Panc1 (cell line): ENCODE measurements around the gene ANO9. TPM values are rescaled to one million over a fixed set of nuclear protein-coding genes. Genes with fewer than 3 reads are reported as not detected.
A peak's percentile ranks its signal among the peaks of the same experiment; 100 is the strongest.

ENCODE experiments used
- ATAC-seq: fragments of 200-7000 bp; cut with Tn5 transposase; 2 replicates; pipeline ENCODE4 v1.9.1; 2020; ENCODE audit warnings: mild to moderate bottlenecking, moderate library complexity
- BruUV-seq: library from RNA; stranded (reverse); fragments of 400-500 nt; replicated peaks from 2 replicates; lab custom pipeline; 2021; lab: Mats Ljungman, UMichigan
- CTCF ChIA-PET: fragments of 300-600 bp; sonication (Branson Sonifier 250); formaldehyde crosslinking; loops from one replicate; lab custom pipeline; 2022; ENCODE audit warnings: antibody characterized with exemption; lab: Charles Lee
- POLR2A ChIA-PET: fragments of 300-600 bp; sonication (Branson Sonifier 250); formaldehyde crosslinking; loops from one replicate; lab custom pipeline; 2022; ENCODE audit warnings: antibody characterized with exemption; lab: Charles Lee
- DNase-seq: peaks from one replicate; pipeline ENCODE4 v3.0.0-alpha.2; 2010; ENCODE audit warnings: low read depth, low spot score
- H3K27ac ChIP-seq: 2 replicates; pipeline ENCODE4 v1.5.1; 2011; ENCODE audit warnings: mild to moderate bottlenecking, low read length, inconsistent platforms
- H3K27me3 ChIP-seq: fragments of 200-500 bp; sonication (Bioruptor generic); 2 replicates; pipeline ENCODE4 v1.6.0; 2014; ENCODE audit warnings: low read length, inconsistent platforms; ENCODE audit not compliant: control insufficient read depth, insufficient read depth
- H3K36me3 ChIP-seq: fragments of 200-500 bp; sonication (Bioruptor generic); 2 replicates; pipeline ENCODE4 v1.5.1; 2014; ENCODE audit warnings: inconsistent platforms, mild to moderate bottlenecking, low read length, moderate library complexity; ENCODE audit not compliant: control insufficient read depth, insufficient read depth
- H3K4me1 ChIP-seq: 2 replicates; pipeline ENCODE4 v1.5.1; 2011; ENCODE audit warnings: inconsistent platforms, mild to moderate bottlenecking, low read length, moderate library complexity; ENCODE audit not compliant: control insufficient read depth, insufficient read depth
- H3K4me3 ChIP-seq, 2 experiments: 2 replicates each; pipeline ENCODE4 v1.5.1; 2011 to 2012; ENCODE audit warnings: low read depth in 2 of 2, low read length in 2 of 2, mild to moderate bottlenecking in 2 of 2, inconsistent platforms in 1 of 2, moderate library complexity in 1 of 2
- H3K9me3 ChIP-seq: fragments of 200-500 bp; sonication (Bioruptor generic); 2 replicates; pipeline ENCODE4 v1.5.1; 2014; ENCODE audit warnings: low read depth, mild to moderate bottlenecking, inconsistent platforms, low read length, moderate library complexity; ENCODE audit not compliant: control insufficient read depth, insufficient read depth
- CTCF ChIP-seq: fragments of 450-650 bp; IDR thresholded peaks from 2 replicates; pipeline ENCODE4 v1.5.1; 2017; ENCODE audit warnings: mild to moderate bottlenecking
- POLR2AphosphoS5 ChIP-seq: IDR thresholded peaks from 2 replicates; pipeline ENCODE4 v1.6.1; 2012; ENCODE audit warnings: mild to moderate bottlenecking, low read depth, low read length, moderate library complexity
- REST ChIP-seq, 2 experiments: IDR thresholded peaks; 2 replicates each; pipeline ENCODE4 v1.6.1; 2011 to 2012; ENCODE audit warnings: low read depth in 2 of 2, control low read depth in 1 of 2, low read length in 1 of 2, mild to moderate bottlenecking in 1 of 2, moderate library complexity in 1 of 2; ENCODE audit not compliant: insufficient read depth in 1 of 2
- SIN3A ChIP-seq: IDR thresholded peaks from 2 replicates; pipeline ENCODE4 v1.6.1; 2012; ENCODE audit warnings: low read depth, mild to moderate bottlenecking, low read length, moderate library complexity, borderline replicate concordance; ENCODE audit not compliant: insufficient read depth
- TCF7L2 ChIP-seq: IDR thresholded peaks from 2 replicates; pipeline ENCODE4 v1.6.1; 2011; ENCODE audit warnings: mild to moderate bottlenecking, low read depth, low read length, inconsistent platforms
- in situ Hi-C: cut with HindIII; loops from 2 replicates; pipeline ENCODE4 v1.10.0; 2016; ENCODE audit warnings: low sequenced_read_pairs, low pct_unique_long_range_greater_than_20kb
- intact Hi-C: fragments of 100-400 bp; cut with micrococcal nuclease; formaldehyde crosslinking; loops from one replicate; pipeline ENCODE4 v1.10.0; 2022; ENCODE audit not compliant: unreplicated experiment
- total RNA-seq: library from RNA; stranded (reverse); gene quantifications from one replicate; pipeline ENCODE4 v1.2.1, GENCODE V29; 2021; ENCODE audit not compliant: unreplicated experiment

ANO9 gene
- total RNA-seq, 1 experiment from 2014 or later = 61.4 TPM

DNA sequence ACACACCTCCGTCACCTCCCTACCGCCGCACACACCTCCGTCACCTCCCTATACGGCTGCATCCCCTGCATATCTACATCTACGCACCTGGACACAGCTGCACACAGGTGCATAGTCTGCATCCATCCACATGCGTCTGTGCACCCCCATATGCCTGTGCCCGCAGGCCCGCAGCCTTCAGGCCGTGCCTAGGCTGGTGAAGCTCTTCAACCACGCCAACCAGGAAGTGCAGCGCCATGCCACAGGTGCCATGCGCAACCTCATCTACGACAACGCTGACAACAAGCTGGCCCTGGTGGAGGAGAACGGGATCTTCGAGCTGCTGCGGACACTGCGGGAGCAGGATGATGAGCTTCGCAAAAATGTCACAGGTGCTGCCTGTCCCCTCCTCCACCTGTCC lies 43.0 kb downstream of the ANO9 start:
- H3K36me3 ChIP-seq = no peaks in the 10 kb centered on the region
- H3K4me3 ChIP-seq = no peak overlapping the region
- no TSS peak for BruUV-seq
- no peaks in the 10 kb centered on the region for H3K9me3 ChIP-seq
- H3K4me1 ChIP-seq = peaks cover 30% of the 10 kb centered on the region
- in situ Hi-C loops = no loop called here
- ChIA-PET POLR2A (interaction anchor here (0.5 to 0.7 kb wide), 2 partner anchors 9 to 43 kb away, joined by 6 to 15 read pairs; no protein-coding TSS in a partner anchor), CTCF (interaction anchor here (0.5 to 0.9 kb wide), 3 partner anchors 23 to 135 kb away, joined by 3 to 7 read pairs (median 4); no protein-coding TSS in a partner anchor)
- intact Hi-C loops = no loop called here
- DNase-seq (no peak), ATAC-seq (no peak)
- H3K27ac ChIP-seq = no peak overlapping the region
- TF ChIP-seq CTCF = no peak
- TF ChIP-seq TCF7L2 = no peak
- no peak for TF ChIP-seq REST (IDR thresholded peaks at IDR 0.05; ENCODE audit: insufficient read depth in 1 of 2, low read depth in 2 of 2, low read length in 1 of 2)
- no peak for TF ChIP-seq POLR2AphosphoS5
- no peak for TF ChIP-seq SIN3A
- no peaks in the 10 kb centered on the region for H3K27me3 ChIP-seq

DNA sequence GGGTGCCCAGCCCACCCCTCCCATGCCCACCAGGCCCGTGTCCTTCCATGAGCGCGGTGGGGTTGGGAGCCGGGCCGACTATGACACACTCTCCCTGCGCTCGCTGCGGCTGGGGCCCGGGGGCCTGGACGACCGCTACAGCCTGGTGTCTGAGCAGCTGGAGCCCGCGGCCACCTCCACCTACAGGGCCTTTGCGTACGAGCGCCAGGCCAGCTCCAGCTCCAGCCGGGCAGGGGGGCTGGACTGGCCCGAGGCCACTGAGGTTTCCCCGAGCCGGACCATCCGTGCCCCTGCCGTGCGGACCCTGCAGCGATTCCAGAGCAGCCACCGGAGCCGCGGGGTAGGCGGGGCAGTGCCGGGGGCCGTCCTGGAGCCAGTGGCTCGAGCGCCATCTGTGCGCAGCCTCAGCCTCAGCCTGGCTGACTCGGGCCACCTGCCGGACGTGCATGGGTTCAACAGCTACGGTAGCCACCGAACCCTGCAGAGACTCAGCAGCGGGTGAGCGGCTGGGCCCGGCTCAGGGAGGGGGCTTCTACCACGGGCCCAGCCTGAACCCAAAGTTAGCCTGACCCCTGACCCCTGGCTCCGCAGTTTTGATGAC lies 44.8 kb downstream of the ANO9 start:
- no peak for DNase-seq
- no peaks in the 10 kb centered on the region for H3K36me3 ChIP-seq
- H3K4me3 ChIP-seq = peak overlapping the region in 1 of 2 experiments; percentile 1; a peak in 1 of 4 replicates
- no peak for ATAC-seq
- no peaks in the 10 kb centered on the region for H3K9me3 ChIP-seq
- in situ Hi-C loops = no loop called here
- no peaks in the 10 kb centered on the region for H3K27me3 ChIP-seq
- BruUV-seq = no TSS peak
- peaks cover 46% of the 10 kb centered on the region for H3K4me1 ChIP-seq
- H3K27ac ChIP-seq = no peak overlapping the region
- intact Hi-C loops = no loop called here
- TF ChIP-seq TCF7L2 (no peak), CTCF (peak; percentile 4; the same call in 1 of the 2 replicates)
- CTCF ChIA-PET = interaction anchor here (1.3 to 1.8 kb wide), 3 partner anchors 10 to 51 kb away, joined by 5 to 17 read pairs (median 8); no protein-coding TSS in a partner anchor
- POLR2A ChIA-PET = interaction anchor here (0.5 kb wide), 1 partner anchor 21 kb away, joined by 6 read pairs; no protein-coding TSS in a partner anchor
